ENCODE measurements around the gene ZNF267. TPM values are rescaled to one million over a fixed set of nuclear protein-coding genes. Genes with fewer than 3 reads are reported as not detected.

ZNF267 gene
- total RNA-seq, 3 donors from 2014 or later (not counting 1 experiment from before 2014, with no cell fraction given) = 45.0 to 56.6 (median 52.8) TPM

DNA sequence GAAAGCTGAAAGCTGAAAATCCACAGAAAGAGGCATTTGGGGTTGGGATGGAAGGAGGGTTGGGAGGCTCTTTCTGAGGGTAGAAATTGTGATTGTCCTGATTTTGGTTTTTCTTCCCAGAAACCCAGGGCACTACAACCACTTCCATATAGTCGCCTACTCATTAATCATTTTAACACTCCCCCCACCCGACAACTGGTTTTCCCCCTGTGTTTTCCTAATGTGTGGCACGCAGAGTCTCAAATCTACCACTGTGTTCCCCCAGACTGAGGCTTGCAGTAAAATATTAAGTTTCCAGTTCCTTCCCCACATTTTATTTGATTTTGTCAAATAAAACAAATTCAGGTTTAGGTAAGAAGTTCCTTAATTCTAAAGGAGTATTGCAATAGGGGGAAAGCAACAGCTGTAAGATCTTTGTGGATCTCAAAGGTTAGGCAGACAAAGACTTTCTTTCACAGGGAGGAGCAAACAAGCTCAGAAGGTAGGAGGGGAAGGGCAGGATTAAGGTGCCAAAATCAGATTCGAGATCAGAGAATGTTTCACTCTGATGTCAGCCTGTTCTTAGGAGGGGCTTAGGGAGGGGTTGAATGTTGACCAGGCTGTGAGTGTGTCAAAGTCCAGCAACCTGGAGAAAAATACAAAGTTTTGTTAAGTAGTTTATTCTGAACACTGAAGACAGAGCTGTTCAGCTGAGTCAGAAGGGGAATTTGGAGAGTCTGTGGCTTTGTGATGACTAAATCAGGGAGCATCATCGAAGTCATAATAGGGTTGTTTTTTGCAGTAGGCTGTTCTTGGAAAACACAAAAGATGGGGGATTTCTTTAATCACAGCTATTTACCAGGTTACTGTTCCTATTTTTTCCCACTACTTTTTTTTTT lies 3.6 kb downstream of the ZNF267 start:
- TF ChIP-seq, protein P1, sequence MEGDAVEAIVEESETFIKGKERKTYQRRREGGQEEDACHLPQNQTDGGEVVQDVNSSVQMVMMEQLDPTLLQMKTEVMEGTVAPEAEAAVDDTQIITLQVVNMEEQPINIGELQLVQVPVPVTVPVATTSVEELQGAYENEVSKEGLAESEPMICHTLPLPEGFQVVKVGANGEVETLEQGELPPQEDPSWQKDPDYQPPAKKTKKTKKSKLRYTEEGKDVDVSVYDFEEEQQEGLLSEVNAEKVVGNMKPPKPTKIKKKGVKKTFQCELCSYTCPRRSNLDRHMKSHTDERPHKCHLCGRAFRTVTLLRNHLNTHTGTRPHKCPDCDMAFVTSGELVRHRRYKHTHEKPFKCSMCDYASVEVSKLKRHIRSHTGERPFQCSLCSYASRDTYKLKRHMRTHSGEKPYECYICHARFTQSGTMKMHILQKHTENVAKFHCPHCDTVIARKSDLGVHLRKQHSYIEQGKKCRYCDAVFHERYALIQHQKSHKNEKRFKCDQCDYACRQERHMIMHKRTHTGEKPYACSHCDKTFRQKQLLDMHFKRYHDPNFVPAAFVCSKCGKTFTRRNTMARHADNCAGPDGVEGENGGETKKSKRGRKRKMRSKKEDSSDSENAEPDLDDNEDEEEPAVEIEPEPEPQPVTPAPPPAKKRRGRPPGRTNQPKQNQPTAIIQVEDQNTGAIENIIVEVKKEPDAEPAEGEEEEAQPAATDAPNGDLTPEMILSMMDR (IDR thresholded peaks at IDR 0.05) = no peak
- peaks cover 77 to 80% of the 10 kb centered on the region in 2 donors for H3K4me1 Mint-ChIP-seq

DNA sequence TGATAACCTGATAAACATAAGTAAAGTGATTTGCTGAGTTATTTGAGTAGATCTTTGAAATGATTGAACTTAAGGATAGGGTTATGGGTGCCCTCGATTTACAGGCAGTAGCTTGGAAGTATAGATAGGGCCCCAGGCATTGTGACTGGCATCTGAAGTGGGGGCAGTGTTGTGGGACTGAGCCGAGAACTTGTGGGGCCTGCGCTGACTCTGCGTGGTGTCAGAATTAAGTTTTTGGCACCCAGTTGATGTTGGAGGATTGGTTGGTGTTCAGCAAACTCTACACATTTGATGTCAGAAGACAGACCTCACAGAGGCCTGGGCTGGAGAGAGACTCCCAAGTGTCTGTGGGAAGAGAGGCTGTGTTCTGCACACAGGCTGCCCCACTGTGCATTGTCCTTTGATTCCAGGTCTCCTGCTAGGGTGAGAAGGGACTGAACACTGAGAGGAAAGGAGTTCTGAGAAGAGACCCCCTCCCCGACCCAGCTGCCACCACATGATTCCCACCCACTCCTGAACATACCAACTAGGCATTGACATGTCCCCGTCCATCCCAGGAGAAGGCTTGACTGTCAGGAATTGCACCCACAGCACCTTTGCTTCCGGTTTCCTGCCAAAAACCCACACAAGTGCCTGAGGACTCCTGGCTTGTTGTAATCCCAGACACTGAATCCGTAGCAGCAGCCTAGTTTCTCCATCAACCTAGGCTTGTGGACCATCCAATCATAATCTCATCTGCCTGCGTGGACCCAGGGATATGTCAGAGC lies 4.5 kb downstream of the ZNF267 start:
- Histone ChIP-seq H3K4me1 (ENCODE audit: control insufficient read depth, insufficient read depth, low read length) (peaks cover 51% of the 10 kb centered on the region), H3K9me3 (ENCODE audit: control insufficient read depth, insufficient read depth, low read length) (no peaks in the 10 kb centered on the region), H3K36me3 (ENCODE audit: control insufficient read depth, insufficient read depth, low read length) (peaks cover 9% of the 10 kb centered on the region), H3K27ac (ENCODE audit: low read length) (peak overlapping the region; percentile 56), H3K27me3 (ENCODE audit: control insufficient read depth, insufficient read depth, low read length) (no peaks in the 10 kb centered on the region), H3K4me3 (ENCODE audit: low read length) (no peak overlapping the region)
- peak overlapping the region; percentile 92 to 94 for H3K27ac Mint-ChIP-seq
- H3K36me3 Mint-ChIP-seq = no peaks in the 10 kb centered on the region
- DNase-seq (no peak), ATAC-seq (no peak)
- peaks cover 83 to 85% of the 10 kb centered on the region in 2 donors for H3K4me1 Mint-ChIP-seq
- intact Hi-C loops (cut with micrococcal nuclease) = loop anchor here (10.0 kb wide), 1 partner anchor 87 kb away; no protein-coding TSS in a partner anchor
- TF ChIP-seq, protein P1 (IDR thresholded peaks at IDR 0.05) = no peak
- WGBS (ENCODE audit: insufficient coverage) = 79% methylated on average over 9 of the region's 9 CpGs
- peak overlapping the region; percentile 5 for H3K4me3 Mint-ChIP-seq
- no peaks in the 10 kb centered on the region for H3K9me3 Mint-ChIP-seq
- H3K27me3 Mint-ChIP-seq (ENCODE audit: low read depth in 2 of 2) = no peaks in the 10 kb centered on the region

More for the DNA sequence above, 3.6 kb downstream of the ZNF267 start:
- no peaks in the 10 kb centered on the region for H3K36me3 Mint-ChIP-seq
- no peaks in the 10 kb centered on the region for H3K9me3 Mint-ChIP-seq
- H3K36me3 ChIP-seq (ENCODE audit: control insufficient read depth, insufficient read depth, low read length) = peaks cover 9% of the 10 kb centered on the region
- DNase-seq (peak in 1 of 2 donors; percentile 84), ATAC-seq (peak; percentile 43 to 66 (median 52))
- no peaks in the 10 kb centered on the region for H3K27me3 Mint-ChIP-seq (ENCODE audit: low read depth in 2 of 2)
- no peak overlapping the region for H3K4me3 ChIP-seq (ENCODE audit: low read length)
- H3K9me3 ChIP-seq (ENCODE audit: control insufficient read depth, insufficient read depth, low read length) = no peaks in the 10 kb centered on the region
- H3K27ac Mint-ChIP-seq = peak overlapping the region; percentile 92 to 94
- intact Hi-C loops (cut with micrococcal nuclease) = loop anchor here (10.0 kb wide), 1 partner anchor 88 kb away; no protein-coding TSS in a partner anchor
- no peaks in the 10 kb centered on the region for H3K27me3 ChIP-seq (ENCODE audit: control insufficient read depth, insufficient read depth, low read length)
- peak overlapping the region; percentile 65 for H3K4me3 Mint-ChIP-seq
- H3K4me1 ChIP-seq (ENCODE audit: control insufficient read depth, insufficient read depth, low read length) = peaks cover 56% of the 10 kb centered on the region
- WGBS (ENCODE audit: insufficient coverage) = 30% methylated on average over 5 of the region's 5 CpGs
- H3K27ac ChIP-seq (ENCODE audit: low read length) = peak overlapping the region; percentile 56

DNA sequence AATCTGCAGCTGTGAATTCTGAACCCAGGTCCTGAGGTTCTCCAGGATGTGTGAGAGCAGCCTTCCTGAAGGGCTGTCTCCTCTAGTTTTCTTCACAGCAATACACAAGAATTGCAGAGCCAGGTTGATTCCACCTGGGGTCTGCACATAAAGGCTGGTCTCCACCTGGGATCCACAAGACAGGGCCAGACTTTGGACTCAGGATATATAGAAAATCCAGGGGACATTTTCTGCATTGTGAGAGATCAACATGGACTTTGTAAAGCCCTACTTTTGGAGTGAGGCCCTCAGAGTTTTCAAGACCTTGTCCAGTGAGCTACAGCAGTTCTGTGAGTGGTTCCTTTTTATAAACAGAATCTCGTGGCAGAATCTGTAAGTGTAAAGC lies 6.3 kb downstream of the ZNF267 start:
- peaks cover 5% of the 10 kb centered on the region for H3K36me3 Mint-ChIP-seq
- H3K27ac ChIP-seq (ENCODE audit: low read length) = peak overlapping the region; percentile 10
- intact Hi-C loops (cut with micrococcal nuclease) = loop anchor here (10.0 kb wide), 1 partner anchor 85 kb away; no protein-coding TSS in a partner anchor
- no peaks in the 10 kb centered on the region for H3K9me3 Mint-ChIP-seq
- H3K36me3 ChIP-seq (ENCODE audit: control insufficient read depth, insufficient read depth, low read length) = peaks cover 13% of the 10 kb centered on the region
- no peaks in the 10 kb centered on the region for H3K9me3 ChIP-seq (ENCODE audit: control insufficient read depth, insufficient read depth, low read length)
- ATAC-seq (no peak), DNase-seq (no peak)
- H3K27me3 Mint-ChIP-seq (ENCODE audit: low read depth in 2 of 2) = no peaks in the 10 kb centered on the region
- TF ChIP-seq, protein P1 (IDR thresholded peaks at IDR 0.05) = no peak
- H3K4me3 ChIP-seq (ENCODE audit: low read length) = no peak overlapping the region
- H3K4me3 Mint-ChIP-seq = no peak overlapping the region
- H3K27me3 ChIP-seq (ENCODE audit: control insufficient read depth, insufficient read depth, low read length) = no peaks in the 10 kb centered on the region
- 21% methylated on average over 1 of the region's 1 CpG for WGBS (ENCODE audit: insufficient coverage)
- peak overlapping the region; percentile 92 to 94 for H3K27ac Mint-ChIP-seq
- peaks cover 71 to 73% of the 10 kb centered on the region in 2 donors for H3K4me1 Mint-ChIP-seq
- H3K4me1 ChIP-seq (ENCODE audit: control insufficient read depth, insufficient read depth, low read length) = peaks cover 44% of the 10 kb centered on the region
